ENCODE results near the gene ZNF587.
"Not testable (repeated sequence)": the region's sequence is repeated elsewhere in the genome, so short reads cannot be mapped to it uniquely, and the experiment has no call there.

The ZNF587 gene

DNA sequence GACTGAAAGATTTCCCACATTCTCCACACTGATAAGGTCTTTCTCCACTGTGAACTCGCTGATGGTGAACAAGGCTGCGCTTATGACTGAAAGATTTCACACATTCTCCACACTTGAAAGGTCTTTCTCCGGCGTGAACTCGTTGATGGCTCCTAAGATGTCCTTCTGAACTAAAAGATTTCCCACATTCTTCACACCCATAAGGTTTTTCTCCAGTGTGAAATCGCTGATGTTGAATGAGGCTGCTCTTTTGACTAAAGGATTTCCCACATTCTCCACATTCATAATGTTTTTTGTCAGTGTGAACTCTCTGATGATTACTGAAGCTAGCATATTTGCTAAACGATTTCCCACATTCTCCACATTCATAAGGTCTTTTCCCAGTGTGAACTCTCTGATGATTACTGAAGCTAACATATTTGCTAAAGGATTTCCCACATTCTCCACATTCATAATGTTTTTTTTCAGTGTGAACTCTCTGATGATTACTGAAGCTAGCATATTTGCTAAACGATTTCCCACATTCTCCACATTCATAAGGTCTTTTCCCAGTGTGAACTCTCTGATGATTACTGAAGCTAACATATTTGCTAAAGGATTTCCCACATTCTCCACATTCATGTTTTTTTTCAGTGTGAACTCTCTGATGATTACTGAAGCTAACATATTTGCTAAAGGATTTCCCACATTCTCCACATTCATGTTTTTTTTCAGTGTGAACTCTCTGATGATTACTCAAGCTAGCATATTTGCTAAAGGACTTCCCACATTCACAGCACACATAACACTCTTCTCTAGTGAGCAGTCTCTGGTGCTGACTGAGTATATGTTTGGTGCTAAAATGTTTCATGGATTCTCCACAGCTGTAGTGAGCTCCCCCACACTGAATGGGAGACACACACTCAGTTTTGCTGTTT is 24.5 kb downstream of the ZNF587 start:
- Histone ChIP-seq H3K36me3 (ENCODE audit: control insufficient read depth in 4 of 4, insufficient read depth in 4 of 4, low read length in 3 of 4) (peaks cover 33 to 83% (median 52%) of the 10 kb centered on the region in 4 experiments), H3K9me3 (ENCODE audit: control extremely low read depth in 1 of 5, control insufficient read depth in 4 of 5, insufficient read depth in 2 of 5, low read depth in 1 of 5, low read length in 4 of 5) (peaks cover 6 to 77% (median 67%) of the 10 kb centered on the region in 5 experiments)
- H3K4me3 ChIP-seq (ENCODE audit: control insufficient read depth in 1 of 7, extremely low read depth in 1 of 7, insufficient read depth in 4 of 7, low read depth in 2 of 7, low read length in 6 of 7); POLR2A ChIA-PET; H3K27ac ChIP-seq (ENCODE audit: insufficient read depth in 1 of 2, low read depth in 1 of 2, low read length in 2 of 2, poor library complexity in 1 of 2, severe bottlenecking in 2 of 2); H3K4me1 ChIP-seq (ENCODE audit: control extremely low read depth in 1 of 4, control insufficient read depth in 4 of 4, insufficient read depth in 4 of 4, low read length in 3 of 4); CTCF ChIA-PET; H3K27me3 ChIP-seq (replicated peaks in 2 of 5; ENCODE audit: control insufficient read depth in 4 of 5, insufficient read depth in 5 of 5, low read length in 4 of 5): not testable (repeated sequence)
- peak in 1 of 3 donors; percentile 43 for DNase-seq
- WGBS (ENCODE audit: insufficient coverage) = 97% methylated on average over 6 of the region's 8 CpGs

DNA sequence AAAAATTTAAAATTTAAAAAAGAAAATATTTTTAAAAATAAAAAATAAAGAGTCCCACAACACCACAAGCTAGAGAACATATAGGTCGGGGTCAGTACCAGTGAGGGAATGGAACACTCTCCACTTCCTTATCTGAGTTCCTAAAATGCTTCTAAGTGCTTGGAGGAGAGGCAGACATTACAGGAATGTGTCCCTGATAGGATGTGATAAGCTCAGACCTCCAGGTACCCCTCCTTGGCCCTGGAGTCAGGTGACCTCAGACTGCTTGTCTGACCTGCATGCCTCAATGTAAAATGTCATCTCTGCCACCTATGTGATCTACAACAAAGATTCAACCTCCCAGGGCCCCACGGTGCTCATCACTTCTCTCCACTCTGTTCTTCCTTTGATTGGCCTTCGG is 36.4 kb downstream of the ZNF587 start:
- WGBS (ENCODE audit: insufficient coverage) = 100% methylated on average over 2 of the region's 3 CpGs
- CTCF ChIA-PET = no interaction called here
- Histone ChIP-seq H3K4me1 (ENCODE audit: control extremely low read depth in 1 of 4, control insufficient read depth in 4 of 4, insufficient read depth in 4 of 4, low read length in 3 of 4) (peaks cover 5 to 14% (median 10%) of the 10 kb centered on the region in 4 experiments), H3K4me3 (ENCODE audit: control insufficient read depth in 1 of 7, extremely low read depth in 1 of 7, insufficient read depth in 4 of 7, low read depth in 2 of 7, low read length in 6 of 7) (peak overlapping the region in 1 of 7 experiments; percentile 2), H3K9me3 (ENCODE audit: control extremely low read depth in 1 of 5, control insufficient read depth in 4 of 5, insufficient read depth in 2 of 5, low read depth in 1 of 5, low read length in 4 of 5) (peaks cover 0 to 29% (median 14%) of the 10 kb centered on the region in 5 experiments), H3K27ac (ENCODE audit: insufficient read depth in 1 of 2, low read depth in 1 of 2, low read length in 2 of 2, poor library complexity in 1 of 2, severe bottlenecking in 2 of 2) (no peak overlapping the region), H3K36me3 (ENCODE audit: control insufficient read depth in 4 of 4, insufficient read depth in 4 of 4, low read length in 3 of 4) (peaks cover 10 to 36% (median 27%) of the 10 kb centered on the region in 4 experiments), H3K27me3 (replicated peaks in 2 of 5; ENCODE audit: control insufficient read depth in 4 of 5, insufficient read depth in 5 of 5, low read length in 4 of 5) (no peaks in the 10 kb centered on the region)
- POLR2A ChIA-PET = no interaction called here
- DNase-seq = no peak

DNA sequence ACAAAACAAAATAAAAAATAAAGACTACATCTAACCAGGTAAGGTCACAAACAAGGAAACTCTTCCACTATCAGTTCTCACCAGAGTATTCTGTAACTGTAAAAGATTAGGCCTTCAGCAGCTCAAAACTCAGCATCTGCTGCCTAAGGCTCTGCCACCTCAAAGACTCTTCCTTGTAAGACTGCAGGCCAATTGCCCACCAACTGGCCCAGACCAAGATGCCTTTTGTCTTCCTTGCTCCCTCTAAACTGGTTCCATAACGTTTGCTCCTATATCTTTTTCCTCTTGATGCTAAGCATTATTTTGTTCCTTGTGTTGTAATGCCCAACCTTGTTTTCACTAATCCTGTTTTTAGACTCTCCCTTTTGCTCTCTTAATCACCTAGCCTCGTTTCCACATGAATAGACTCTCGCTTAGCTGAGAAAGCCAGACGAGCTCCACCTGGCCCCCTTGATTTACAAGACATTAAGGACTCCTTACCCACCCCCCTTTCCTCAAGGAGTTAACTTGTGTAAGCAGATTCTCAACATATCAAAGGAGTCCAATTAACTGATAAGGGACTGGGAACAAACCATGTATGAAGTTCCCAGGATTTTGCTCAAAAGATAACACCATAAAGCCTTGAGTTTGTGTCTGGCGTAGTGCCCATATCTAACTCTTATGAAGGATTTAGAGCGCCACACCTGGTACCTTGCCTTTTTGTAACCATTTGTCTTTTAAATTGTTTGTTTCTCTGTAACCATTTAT is 37.7 kb downstream of the ZNF587 start:
- POLR2A ChIA-PET = no interaction called here
- 76% methylated on average over 5 of the region's 6 CpGs for WGBS (ENCODE audit: insufficient coverage)
- Histone ChIP-seq H3K36me3 (ENCODE audit: control insufficient read depth in 4 of 4, insufficient read depth in 4 of 4, low read length in 3 of 4) (peaks cover 10 to 36% (median 27%) of the 10 kb centered on the region in 4 experiments), H3K9me3 (ENCODE audit: control extremely low read depth in 1 of 5, control insufficient read depth in 4 of 5, insufficient read depth in 2 of 5, low read depth in 1 of 5, low read length in 4 of 5) (peaks cover 0 to 29% (median 14%) of the 10 kb centered on the region in 5 experiments), H3K4me1 (ENCODE audit: control extremely low read depth in 1 of 4, control insufficient read depth in 4 of 4, insufficient read depth in 4 of 4, low read length in 3 of 4) (peaks cover 5 to 14% (median 10%) of the 10 kb centered on the region in 4 experiments), H3K27ac (ENCODE audit: insufficient read depth in 1 of 2, low read depth in 1 of 2, low read length in 2 of 2, poor library complexity in 1 of 2, severe bottlenecking in 2 of 2) (no peak overlapping the region), H3K27me3 (replicated peaks in 2 of 5; ENCODE audit: control insufficient read depth in 4 of 5, insufficient read depth in 5 of 5, low read length in 4 of 5) (no peaks in the 10 kb centered on the region), H3K4me3 (ENCODE audit: control insufficient read depth in 1 of 7, extremely low read depth in 1 of 7, insufficient read depth in 4 of 7, low read depth in 2 of 7, low read length in 6 of 7) (peak overlapping the region in 4 of 7 experiments; percentile 87 to 98 (median 96))
- no peak for DNase-seq
- CTCF ChIA-PET = no interaction called here

DNA sequence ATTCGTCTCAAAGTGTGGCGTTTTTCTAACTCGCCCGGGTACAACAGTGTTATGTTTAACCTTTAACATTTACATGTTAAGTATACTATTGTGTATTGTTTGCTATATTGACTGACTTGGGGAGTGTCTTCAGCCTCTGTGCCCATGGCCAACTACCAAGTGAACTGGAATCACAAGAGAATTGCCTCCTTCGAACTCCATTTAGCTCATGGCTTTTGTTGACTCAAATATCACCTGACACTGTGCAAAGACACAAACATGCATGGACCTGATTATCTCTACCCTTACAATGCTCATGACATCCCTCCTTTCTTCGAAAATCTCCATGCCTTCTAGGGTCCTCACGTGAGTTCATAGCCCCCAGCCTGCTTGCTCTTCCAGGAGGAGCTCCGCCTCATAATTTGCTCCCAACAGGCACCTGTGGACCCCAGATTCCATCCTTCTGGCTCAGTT is 38.5 kb downstream of the ZNF587 start:
- Histone ChIP-seq H3K4me3 (ENCODE audit: control insufficient read depth in 1 of 7, extremely low read depth in 1 of 7, insufficient read depth in 4 of 7, low read depth in 2 of 7, low read length in 6 of 7) (peak overlapping the region; percentile 74 to 98 (median 95)), H3K36me3 (ENCODE audit: control insufficient read depth in 4 of 4, insufficient read depth in 4 of 4, low read length in 3 of 4) (peaks cover 10 to 32% (median 24%) of the 10 kb centered on the region in 4 experiments), H3K4me1 (ENCODE audit: control extremely low read depth in 1 of 4, control insufficient read depth in 4 of 4, insufficient read depth in 4 of 4, low read length in 3 of 4) (peaks cover 5 to 14% (median 10%) of the 10 kb centered on the region in 4 experiments), H3K27me3 (replicated peaks in 2 of 5; ENCODE audit: control insufficient read depth in 4 of 5, insufficient read depth in 5 of 5, low read length in 4 of 5) (no peaks in the 10 kb centered on the region), H3K27ac (ENCODE audit: insufficient read depth in 1 of 2, low read depth in 1 of 2, low read length in 2 of 2, poor library complexity in 1 of 2, severe bottlenecking in 2 of 2) (peak overlapping the region; percentile 58 to 74), H3K9me3 (ENCODE audit: control extremely low read depth in 1 of 5, control insufficient read depth in 4 of 5, insufficient read depth in 2 of 5, low read depth in 1 of 5, low read length in 4 of 5) (peaks cover 0 to 28% (median 12%) of the 10 kb centered on the region in 5 experiments)
- WGBS (ENCODE audit: insufficient coverage) = 6% methylated on average over 4 of the region's 8 CpGs
- no peak for DNase-seq
- POLR2A ChIA-PET = no interaction called here
- CTCF ChIA-PET = no interaction called here

DNA sequence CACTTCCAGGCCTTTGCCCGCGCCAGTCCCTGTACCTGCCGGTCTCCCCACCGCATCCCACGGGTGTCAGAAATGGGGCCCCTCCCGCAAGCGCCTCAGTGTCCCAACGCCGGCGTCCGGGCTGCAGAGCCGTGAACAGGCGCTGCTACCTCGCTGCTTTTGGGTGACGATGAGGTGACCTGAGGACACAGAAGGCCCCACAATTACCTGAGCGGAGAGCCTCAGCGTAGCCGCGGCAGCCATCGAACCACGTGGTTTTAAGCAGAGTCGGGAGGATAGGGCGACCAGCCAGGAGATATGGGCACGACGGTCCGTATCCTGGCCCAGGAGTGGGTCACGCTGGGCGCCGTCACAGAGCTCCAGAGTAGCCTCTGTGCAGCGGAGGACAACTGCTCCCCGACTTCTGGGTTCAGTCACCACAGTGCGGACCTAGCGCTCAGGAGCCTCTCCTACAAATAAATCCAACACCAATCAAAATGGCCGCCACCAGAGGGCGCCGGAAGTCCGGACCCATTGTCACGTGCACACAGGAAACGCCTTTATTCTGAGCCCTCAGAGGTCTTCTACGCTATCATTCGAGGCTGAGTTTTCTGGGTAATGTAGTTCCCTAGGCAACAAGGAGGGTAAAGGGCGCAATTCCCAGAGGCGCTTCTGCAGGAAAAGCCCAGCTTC is 39.0 kb downstream of the ZNF587 start, which contains the start of gene ZNF814:
Gene ZNF814 (minus strand): TSS at position 478 of the 672 bp plus-strand sequence. CDS start 235 bp downstream, at position 243.
- peaks cover 10 to 32% (median 22%) of the 10 kb centered on the region in 4 experiments for H3K36me3 ChIP-seq (ENCODE audit: control insufficient read depth in 4 of 4, insufficient read depth in 4 of 4, low read length in 3 of 4)
- no peaks in the 10 kb centered on the region for H3K27me3 ChIP-seq (replicated peaks in 2 of 5; ENCODE audit: control insufficient read depth in 4 of 5, insufficient read depth in 5 of 5, low read length in 4 of 5)
- peak within 1 kb of the TSS; percentile 74 to 98 (median 95) for H3K4me3 ChIP-seq (ENCODE audit: control insufficient read depth in 1 of 7, extremely low read depth in 1 of 7, insufficient read depth in 4 of 7, low read depth in 2 of 7, low read length in 6 of 7)
- CTCF ChIA-PET = interaction anchor here (1.1 kb wide), 1 partner anchor 11 kb away, joined by 3 read pairs; no protein-coding TSS in a partner anchor
- DNase-seq = peak; percentile 78 to 92 (median 86)
- H3K4me1 ChIP-seq (ENCODE audit: control extremely low read depth in 1 of 4, control insufficient read depth in 4 of 4, insufficient read depth in 4 of 4, low read length in 3 of 4) = peaks cover 5 to 14% (median 10%) of the 10 kb centered on the region in 4 experiments
- peaks cover 0 to 26% (median 12%) of the 10 kb centered on the region in 5 experiments for H3K9me3 ChIP-seq (ENCODE audit: control extremely low read depth in 1 of 5, control insufficient read depth in 4 of 5, insufficient read depth in 2 of 5, low read depth in 1 of 5, low read length in 4 of 5)
- POLR2A ChIA-PET = no interaction called here
- H3K27ac ChIP-seq (ENCODE audit: insufficient read depth in 1 of 2, low read depth in 1 of 2, low read length in 2 of 2, poor library complexity in 1 of 2, severe bottlenecking in 2 of 2) = peak within 1 kb of the TSS; percentile 58 to 74
- 2% methylated on average over 39 of the region's 43 CpGs for WGBS (ENCODE audit: insufficient coverage)

DNA sequence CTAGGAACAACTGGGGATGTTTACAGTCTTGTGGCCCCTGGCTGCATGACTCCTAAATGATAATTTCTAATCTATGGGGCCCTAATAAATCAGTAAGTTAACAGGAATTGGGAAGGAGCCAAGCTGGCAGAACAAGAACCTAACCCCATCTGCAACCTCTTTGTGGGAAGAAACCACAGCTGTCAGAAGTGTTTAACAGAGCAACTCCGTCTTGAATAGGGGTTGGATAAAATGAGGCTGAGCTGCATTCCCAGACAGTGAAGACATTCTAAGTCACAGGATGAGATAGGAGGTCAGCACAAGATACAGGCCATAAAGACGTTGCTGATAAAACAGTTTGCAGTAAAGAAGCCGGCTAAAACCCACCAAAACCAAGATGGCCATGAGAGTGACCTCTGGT is 41.0 kb downstream of the ZNF587 start:
- peaks cover 5 to 14% (median 10%) of the 10 kb centered on the region in 4 experiments for H3K4me1 ChIP-seq (ENCODE audit: control extremely low read depth in 1 of 4, control insufficient read depth in 4 of 4, insufficient read depth in 4 of 4, low read length in 3 of 4)
- DNase-seq; POLR2A ChIA-PET; H3K4me3 ChIP-seq (ENCODE audit: control insufficient read depth in 1 of 7, extremely low read depth in 1 of 7, insufficient read depth in 4 of 7, low read depth in 2 of 7, low read length in 6 of 7); CTCF ChIA-PET; H3K27ac ChIP-seq (ENCODE audit: insufficient read depth in 1 of 2, low read depth in 1 of 2, low read length in 2 of 2, poor library complexity in 1 of 2, severe bottlenecking in 2 of 2); H3K27me3 ChIP-seq (replicated peaks in 2 of 5; ENCODE audit: control insufficient read depth in 4 of 5, insufficient read depth in 5 of 5, low read length in 4 of 5): not testable (repeated sequence)
- 92% methylated on average over 3 of the region's 3 CpGs for WGBS (ENCODE audit: insufficient coverage)
- H3K36me3 ChIP-seq (ENCODE audit: control insufficient read depth in 4 of 4, insufficient read depth in 4 of 4, low read length in 3 of 4) = peaks cover 0 to 12% (median 5%) of the 10 kb centered on the region in 4 experiments
- peaks cover 0 to 11% (median 5%) of the 10 kb centered on the region in 5 experiments for H3K9me3 ChIP-seq (ENCODE audit: control extremely low read depth in 1 of 5, control insufficient read depth in 4 of 5, insufficient read depth in 2 of 5, low read depth in 1 of 5, low read length in 4 of 5)

Measured in common myeloid progenitor, CD34-positive (primary cell).